ENCODE results near the gene MORN1. TPM values are rescaled to one million over a fixed set of nuclear protein-coding genes. Genes with fewer than 3 reads are reported as not detected.

MORN1 gene
- total RNA-seq, 1 donor from 2014 or later: 4.8 TPM

DNA sequence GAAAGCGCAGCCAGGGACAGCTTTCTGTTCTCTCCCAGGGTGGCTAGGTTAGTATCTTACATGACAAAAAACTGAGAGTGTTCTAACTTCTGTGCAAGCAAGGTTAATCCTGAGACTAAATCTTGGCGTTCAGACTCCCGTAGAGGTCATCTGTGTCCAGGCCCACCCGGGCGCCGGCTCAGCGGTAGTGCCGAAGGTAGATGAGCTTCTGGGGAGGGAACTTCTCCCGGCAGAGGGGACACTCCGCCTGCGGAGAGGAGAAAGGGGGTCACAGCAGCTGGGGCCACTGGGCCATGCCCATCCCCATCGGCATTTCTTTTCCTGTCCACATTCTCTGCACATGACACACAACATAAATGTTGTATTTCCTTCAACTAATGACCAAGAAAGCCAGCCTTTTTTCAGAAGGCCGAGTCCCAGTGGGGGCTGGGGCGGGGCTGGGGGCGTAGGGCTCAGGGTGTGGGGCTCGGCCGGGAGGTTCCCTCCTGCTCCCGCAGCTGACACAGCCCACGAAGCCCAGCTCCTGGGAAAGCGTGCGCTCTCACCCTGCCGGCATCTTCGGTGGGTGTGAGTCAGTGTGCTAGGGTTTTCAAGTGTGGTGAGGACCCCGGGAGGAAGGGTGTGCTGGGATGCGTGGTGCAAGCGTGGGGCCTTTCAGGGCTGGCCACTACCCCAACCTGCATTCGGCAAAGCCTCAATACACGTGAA is 14.4 kb upstream of the MORN1 start:
- no peak for DNase-seq (ENCODE audit: low read depth in 2 of 2)

DNA sequence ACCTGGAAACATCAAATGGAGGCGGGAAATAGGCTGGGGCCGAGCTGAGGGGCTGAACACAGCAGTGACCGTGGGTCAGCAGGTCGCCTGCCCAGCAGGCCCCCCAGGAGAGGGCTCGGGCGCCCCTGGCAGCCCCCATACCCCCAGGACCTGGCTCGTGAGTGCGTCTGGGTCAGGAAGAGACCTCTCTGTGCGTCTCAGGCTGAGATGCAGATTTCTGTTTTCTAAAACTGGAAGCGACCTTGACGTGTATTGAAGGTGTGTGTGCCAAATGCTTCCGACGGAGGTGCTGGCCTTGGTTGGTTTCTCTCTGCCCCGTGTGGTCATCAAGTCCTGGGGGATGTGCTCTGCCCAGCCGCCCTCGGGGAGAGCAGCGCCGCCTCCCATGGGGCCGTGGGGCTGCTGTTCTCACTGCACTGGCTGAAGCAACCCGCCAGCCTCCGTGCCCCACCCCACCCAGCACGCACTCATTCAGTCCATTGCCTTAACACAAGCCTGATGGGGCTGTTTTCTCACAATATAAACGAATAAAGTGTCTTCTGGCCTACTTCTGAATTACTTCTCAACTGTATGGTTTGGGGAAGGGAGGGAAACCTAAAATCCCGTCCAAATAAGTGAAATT is 13.6 kb upstream of the MORN1 start:
- no peak for DNase-seq (ENCODE audit: low read depth in 2 of 2)

DNA sequence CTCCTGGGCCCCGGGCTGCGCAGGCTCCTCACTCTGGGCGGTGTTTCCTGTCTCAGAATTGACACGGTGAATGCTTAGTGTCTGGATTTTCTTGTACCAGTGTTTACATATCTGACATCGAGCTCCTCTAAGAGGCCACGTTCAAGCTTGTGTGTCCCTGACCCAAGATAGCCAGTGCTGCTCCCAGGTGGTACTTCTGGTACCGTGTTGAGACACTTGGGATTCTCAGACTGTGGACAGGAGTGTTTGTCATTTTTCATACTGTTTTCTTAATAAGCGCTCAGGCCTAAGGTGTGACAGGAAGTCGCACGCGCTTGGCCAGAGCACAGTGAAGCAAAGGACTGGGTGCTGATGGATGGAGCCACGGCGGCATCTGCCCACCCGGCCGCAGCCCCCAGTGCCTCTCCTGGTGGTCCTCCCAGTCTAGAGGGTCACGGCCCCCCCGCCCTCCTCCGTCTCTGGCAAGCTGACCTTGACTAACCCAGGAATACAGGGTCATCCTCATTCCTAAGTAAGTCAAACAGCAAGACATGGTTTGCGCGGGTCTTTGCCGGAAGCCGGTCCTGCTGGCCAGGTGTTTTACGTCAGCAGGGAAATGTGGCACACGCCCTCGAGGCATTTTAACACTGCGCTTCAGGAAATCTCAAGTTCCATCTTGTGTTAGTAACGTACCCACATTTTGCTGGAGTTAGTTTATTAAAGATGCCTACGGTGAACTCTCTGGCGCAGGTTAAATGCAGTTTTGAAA is 13.0 kb upstream of the MORN1 start:
- DNase-seq (ENCODE audit: low read depth in 2 of 2): no peak

DNA sequence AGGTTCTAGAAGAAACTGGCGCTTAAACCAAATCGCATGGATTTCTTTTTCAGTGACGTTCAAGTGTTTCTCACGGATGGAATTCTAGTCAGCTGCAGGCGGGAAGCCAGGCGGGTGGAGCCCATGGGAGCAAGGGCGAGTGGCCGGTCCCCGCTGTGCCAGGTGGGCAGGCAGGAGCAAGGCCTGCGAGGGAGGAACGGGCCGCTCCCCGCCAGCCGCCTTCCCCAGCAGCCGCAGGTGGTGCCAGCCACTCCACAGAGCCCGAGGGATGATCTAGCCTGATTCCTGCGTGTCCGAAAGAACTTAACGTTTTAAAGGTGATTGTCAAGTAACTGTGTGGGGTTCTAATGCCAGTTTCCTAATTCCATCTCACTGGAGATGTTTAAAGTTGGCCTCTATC is 11.9 kb upstream of the MORN1 start:
- no peak for DNase-seq (ENCODE audit: low read depth in 2 of 2)

DNA sequence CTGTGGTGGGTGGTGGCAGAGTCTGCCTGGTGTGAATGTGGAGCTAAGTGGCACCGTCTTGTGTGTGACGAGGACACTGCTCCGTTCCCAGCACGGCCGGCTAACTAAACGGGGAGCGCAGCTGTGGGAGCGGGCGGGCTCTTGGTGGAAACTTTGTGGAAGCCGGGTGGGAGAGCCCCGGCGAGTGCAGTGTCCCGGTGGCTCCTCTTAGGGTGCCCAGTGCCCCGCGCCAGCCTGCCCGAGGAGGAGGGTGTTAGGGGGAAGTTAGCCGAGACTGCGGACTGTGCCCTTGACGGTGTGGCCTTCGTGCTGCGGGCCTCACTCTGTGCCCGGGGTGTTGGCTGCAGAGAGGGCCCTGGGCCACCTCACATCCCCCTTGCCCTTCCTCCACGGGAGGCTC is 11.1 kb upstream of the MORN1 start:
- DNase-seq (ENCODE audit: low read depth in 2 of 2): no peak

DNA sequence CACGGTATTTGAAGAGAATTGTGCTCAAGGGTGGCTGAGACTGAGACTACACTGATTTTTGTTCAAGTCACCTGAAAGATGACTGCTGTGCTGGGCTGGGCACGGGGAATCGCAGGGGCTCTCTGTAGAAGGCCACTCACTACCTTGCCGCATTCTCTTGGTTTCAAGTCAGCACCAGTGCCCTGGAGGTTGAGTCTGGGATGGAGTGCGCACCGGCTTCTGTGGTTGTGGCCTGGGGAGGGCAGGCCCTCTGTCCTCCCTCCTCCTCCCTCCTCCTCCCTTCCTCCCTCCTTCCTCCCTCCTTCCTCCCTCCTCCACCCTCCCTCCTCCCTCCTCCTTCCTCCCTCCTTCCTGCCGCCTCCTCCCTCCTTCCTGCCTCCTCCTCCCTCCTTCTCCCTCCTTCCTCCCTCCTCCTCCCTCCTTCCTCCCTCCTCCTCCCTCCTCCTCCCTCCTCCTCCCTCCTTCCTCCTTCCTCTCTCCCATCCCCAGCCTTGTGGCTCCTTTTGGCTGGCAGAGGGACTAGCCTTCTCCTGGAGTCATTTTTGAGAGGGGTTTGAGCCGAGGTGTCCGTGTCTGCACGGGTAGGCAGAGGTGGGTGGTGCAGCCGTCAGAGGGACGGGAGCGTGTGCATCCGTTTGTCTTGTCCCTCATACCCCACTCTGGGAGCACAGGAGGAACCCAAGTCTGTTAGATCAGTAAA is 9.7 kb upstream of the MORN1 start:
- no peak for DNase-seq (ENCODE audit: low read depth in 2 of 2)

DNA sequence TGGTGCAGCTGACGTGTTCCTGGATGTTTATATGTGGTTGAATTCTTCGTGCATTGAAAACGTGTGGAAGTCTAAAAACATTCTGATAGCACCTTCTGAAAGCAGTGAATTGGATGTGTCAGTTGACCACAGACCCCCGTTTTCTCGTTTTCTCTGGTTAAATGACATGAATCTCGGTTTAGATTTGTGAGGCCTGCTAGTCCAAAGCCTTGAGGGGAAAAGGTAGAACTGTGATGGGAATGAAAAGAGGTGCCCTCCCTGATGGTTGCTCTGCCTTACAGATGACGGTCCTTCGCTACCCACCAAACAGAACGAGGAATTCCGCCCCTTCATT is 9.2 kb upstream of the MORN1 start:
- no peak for DNase-seq (ENCODE audit: low read depth in 2 of 2)

DNA sequence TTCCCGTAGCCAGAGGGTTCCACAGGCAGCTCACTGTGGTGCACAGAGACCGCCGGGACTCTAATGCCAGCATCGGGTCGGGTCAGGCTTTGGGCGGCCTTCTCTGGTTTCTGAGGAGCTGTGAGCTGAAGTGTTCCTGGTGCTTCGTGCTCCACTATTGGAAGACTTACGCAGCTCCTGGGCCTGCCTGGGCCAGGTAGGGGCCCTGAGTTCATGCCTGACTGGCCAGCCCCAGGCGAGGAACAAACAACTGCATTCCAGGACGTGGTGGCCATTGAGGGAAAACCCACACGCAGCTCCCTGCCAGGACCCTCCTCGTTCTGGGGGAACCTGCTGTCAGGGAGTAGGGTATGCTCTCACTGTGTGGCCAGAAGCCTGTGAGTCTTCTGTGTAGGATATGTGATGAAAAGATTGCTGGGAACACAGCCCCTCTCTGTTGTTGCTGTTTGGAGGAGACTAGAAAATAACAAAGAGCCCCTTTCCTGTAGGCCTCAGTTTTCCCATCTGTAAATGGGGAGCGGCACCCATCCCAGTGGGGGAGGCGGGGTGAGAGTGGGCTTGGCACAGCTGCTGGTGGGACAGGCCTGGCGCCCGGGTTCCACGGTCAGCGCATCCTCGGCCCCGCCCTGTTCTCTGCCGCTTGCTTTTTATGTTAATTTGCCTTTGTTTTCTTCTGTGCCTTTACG is 8.7 kb upstream of the MORN1 start:
- no peak for DNase-seq (ENCODE audit: low read depth in 2 of 2)

DNA sequence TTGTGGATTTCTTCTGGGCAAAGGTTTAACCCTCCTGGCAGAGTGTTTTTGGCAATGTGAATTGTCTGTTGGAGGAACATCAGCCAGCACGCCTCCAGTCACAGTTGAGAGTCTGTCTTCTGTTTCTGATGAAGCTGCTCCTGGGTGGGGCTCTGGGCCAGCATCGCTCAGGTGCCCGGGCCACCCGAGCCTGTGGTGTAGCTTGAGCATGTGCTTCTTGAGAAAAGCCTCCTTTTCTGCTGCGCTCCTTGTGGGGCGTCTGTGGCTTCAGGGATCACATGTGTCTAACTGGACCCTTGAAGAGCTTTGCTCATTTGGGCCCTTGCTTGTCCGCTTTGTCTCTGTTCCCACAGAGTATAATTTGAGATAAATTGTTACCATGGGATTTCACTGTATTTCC is 7.5 kb upstream of the MORN1 start:
- no peak for DNase-seq (ENCODE audit: low read depth in 2 of 2)

DNA sequence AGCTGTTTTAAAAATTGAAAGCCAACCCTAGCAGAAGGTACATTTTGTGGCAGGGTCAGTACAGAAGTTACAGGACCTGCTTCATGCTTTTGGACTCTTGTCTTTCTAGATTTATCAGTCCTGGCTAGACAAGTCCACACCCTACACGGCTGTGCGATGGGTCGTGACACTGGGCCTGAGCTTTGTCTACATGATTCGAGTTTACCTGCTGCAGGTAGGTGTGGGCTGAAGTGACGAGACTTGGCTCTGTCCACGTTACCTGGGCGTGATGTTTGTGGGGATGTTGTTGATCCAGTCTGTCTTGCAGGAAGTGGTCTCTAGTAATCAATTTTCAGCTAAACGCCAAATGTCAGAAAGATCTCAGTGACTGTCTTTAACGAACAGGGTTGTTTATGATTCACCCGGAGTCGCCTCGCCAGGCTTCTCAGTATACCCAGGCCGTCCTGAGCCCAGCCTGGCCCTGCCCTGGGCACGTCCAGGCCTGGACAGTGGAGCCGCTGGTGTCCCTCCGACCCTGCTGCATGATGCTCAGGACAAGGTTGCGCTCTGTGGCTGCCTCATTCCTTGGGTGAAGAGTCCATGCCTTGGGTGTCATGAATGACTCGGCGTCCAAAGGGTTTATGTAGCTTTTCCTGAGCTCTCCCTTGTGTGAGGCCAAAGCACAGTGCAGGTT is 5.8 kb upstream of the MORN1 start:
- DNase-seq (ENCODE audit: low read depth in 2 of 2): no peak

DNA sequence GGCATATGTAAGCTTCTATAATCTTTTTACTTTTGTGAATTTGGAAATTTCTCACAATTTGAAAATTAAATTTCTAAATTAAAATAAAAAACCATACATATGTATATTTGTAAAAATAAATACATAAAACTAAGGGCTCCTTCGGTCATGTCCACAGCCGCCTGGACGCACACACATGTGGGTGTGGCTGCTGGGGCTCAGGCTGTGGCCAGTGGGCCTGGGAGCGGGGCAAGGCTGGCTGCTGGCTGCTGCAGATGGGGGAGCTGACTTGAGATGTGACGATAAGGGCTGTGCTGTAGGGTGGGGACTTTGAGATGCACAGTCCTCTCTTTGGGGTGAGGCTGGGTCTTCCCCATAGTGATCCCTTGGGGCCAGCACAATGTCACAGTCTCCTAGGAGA is 5.1 kb upstream of the MORN1 start:
- DNase-seq (ENCODE audit: low read depth in 2 of 2): no peak

DNA sequence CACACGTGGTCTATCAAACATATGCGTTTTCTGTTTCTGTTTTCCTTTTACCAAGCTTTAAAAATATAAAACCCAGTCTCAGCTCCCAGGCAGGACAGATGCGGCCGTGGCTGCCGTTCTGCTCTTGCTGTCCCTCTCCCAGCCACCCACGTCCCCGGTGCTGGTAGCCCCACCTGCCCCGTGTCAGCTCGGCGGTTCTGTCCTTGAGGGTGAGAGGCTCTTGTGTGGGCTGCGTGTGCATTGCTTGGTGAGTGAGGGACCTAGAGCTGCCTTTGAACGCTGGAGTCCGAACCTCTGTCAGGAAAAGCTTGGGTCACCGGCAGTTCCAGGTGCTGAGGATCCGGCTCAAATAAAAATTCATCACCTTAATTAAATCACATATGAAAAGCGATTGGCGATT is 4.7 kb upstream of the MORN1 start:
- no peak for DNase-seq (ENCODE audit: low read depth in 2 of 2)

DNA sequence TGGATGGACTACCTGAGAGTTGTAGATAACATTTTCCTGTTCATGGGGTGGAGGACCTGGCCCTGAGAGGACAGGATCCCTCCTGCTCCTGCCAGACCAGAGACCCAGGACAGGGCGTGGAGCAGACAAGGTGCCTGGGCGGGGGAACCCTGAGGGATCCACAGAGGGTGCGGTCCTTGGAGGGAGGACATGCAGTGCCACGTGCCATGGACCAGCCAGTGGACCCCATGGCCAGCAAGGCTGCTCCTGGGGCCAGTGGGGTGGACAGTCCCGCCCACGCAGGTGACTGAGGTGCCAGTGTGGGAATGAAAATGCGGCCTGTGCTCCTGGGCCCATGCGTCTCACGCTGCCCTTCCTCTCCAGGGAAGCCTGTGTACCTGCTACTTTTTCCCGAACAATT is 3.9 kb upstream of the MORN1 start:
- DNase-seq (ENCODE audit: low read depth in 2 of 2): no peak

DNA sequence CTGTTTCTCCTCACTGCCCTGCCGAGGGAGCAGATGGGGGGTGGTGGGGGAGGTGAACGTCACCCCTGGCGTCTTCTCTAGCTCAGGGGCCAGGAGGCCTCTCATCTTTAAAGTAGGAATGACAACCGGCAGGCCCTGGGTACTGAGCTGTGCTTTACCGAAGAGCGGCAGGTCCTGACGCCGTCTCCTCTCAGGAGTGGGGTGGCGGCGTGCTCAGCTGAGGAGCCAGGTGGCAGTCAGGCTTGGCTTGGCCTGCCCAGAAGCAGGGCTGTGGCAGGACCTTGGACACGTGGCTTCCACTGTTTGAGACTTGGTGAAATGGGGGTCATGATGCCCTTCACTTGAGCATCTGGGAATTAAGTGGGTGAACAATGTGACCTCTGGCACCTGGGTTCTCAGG is 3.4 kb upstream of the MORN1 start:
- no peak for DNase-seq (ENCODE audit: low read depth in 2 of 2)

DNA sequence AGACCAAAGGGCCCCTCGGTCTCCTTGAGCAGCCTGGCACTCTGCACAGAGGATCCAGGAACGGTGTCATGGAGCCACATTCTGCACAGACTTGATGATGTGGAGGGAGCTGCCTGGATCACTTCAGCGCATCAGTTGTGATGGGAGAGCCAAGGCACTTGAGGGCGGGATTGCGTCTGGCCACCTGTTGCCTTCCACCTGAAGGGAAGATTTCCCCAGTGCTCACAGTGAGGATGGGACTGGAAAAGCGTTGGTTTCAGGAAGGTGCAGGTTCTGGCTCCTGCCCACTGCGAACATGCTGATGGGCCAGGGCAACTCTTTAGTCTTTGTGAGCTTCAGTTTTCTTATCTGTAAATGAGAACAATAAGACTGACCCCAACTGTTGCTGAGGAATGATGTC is 2.9 kb upstream of the MORN1 start:
- no peak for DNase-seq (ENCODE audit: low read depth in 2 of 2)

DNA sequence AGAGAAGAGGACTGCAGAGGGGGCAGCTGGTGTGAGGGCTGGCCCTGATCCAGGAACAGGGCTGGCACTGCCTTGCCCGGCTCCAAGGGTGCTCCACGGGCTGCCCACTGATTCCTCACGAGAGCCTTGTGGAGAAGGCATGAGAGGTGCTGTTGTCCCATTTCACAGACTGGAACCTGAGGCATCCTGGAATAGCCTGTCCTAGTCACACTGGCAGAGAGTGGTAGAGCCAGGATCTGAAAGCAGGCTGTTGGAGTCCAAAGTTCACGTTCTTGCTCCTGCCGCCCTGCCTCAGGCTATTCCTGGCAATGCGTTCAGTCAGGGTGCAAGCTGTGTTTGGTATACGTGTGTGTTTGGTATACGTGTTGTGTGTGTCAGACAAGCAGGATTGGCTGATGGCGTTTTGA is 2.1 kb upstream of the MORN1 start:
- no peak for DNase-seq (ENCODE audit: low read depth in 2 of 2)

DNA sequence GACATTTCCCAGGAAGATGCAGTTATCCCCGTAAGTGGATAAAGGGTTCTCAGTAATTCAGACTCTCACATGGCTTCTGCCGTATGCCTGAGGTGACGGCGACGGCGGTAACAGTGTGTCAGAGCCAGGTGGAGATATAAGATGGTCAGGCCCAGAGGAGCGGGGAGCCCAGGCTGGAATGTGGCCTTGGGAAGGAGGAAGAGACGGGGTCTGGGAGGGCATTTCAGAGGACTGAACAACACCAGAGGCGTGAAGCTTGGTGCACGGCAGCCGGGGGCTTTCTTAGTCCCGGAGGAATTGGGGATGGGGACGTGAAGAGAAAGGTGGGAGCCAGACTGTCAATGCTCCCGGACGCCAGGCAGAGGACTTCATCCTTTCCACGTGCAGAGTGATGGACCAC is 1.3 kb upstream of the MORN1 start:
- DNase-seq (ENCODE audit: low read depth in 2 of 2): no peak

DNA sequence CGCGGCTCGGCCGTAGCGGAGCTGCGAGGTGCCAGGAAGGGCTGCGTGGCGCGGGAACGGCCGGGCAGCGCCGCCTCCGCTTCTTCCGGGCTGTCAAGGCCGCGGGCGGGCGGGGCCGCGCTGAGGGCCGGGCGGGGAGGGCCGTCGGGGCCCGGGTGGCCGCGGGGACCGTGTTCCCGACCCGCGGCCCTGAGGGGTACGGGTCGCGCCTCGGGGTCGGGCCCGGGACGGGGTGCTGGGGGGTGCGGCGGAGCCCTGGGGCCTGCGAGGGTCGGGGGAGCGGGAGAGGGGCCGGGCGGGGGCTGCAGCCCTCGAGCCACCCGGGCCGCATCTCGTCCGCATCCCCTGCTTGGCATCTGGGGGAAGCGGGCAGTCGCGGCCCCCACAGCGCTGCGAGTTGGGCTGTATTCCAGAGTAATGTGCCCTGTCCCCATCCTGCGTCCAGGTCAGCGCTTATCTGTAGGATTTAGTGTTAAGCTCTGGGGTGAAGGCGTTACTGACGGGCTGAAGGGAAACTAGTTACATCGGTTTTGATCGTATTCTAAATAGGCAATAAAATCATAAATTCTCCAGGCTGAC is 666 bp upstream of the MORN1 start:
- DNase-seq (ENCODE audit: low read depth in 2 of 2): peak; percentile 23 to 34

DNA sequence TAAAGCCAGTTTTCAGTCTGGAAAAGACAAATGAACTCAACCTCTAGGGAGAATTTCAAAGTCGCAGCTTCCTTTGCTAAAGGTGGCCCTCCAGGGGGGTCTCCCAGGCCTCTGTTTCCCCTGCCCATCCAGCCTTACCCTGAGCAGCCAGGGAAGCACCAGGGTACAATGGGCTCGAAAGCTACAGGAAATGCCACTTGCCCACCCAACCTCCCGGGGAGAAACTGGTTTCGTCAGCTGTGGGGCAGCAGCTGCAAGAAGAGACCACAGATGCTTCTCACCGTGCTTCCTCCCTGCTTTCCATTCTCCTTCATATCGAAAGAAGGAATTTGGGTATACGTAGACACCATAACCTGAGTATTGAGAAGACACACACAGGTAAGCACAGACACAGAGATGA is 1.7 kb downstream of the MORN1 start:
- no peak for DNase-seq (ENCODE audit: low read depth in 2 of 2)

DNA sequence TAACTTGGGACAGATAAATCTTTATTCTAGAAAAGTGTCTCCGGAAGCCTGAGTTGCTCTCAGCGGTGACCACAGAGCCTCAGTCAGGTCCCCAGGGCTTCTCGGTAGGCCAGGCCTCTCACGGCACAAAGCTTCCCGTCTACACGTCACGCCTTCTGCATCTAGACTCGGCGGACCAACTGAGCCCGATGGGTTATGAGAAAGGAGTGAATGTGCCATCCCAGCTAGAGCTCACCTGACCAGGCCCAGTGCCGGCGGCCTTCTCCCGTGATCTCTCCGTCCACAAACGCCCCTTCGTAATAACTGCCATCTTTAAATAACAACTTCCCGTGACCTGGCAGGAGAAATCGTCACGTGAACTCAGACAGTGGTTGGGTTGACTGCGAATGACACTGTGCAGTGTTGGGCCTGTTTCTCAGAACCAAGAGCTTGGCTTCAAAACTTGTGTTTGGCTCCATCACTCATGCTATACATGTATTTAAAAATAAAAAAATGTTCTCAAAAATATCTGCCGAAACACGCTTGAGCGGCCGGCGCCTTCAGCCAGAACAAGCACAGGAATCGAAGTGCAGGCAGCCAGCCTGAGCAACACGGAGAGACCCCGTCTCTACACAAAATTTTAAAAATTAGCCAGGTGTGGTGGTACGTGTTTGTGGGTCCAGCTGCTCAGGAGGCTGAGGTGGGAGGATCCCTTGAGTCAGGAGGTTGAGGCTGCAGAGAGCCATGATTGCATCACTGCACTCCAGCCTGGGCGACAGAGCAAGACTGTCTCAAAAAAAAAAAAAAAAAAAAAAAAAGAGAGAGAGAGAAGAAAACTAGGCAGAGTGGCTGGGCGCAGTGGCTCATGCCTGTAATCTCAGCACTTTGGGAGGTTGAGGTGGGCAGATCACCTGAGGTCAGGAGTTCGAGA is 3.1 kb downstream of the MORN1 start:
- DNase-seq (ENCODE audit: low read depth in 2 of 2): no peak
